ENCODE measurements around the gene DLGAP1.
A peak's percentile ranks its signal among the peaks of the same experiment; 100 is the strongest.
"Not testable (repeated sequence)": the region's sequence is repeated elsewhere in the genome, so short reads cannot be mapped to it uniquely, and the experiment has no call there.

Gene DLGAP1

GRCh38 chr18:3610813-3611212 is 844.3 kb downstream of the DLGAP1 start:
- DNase-seq, result no peak

- DNase-seq, result no peak
Measured at GRCh38 chr18:3610188-3610708, 844.9 kb downstream of the DLGAP1 start.

GRCh38 chr18:3608488-3608887 is 846.6 kb downstream of the DLGAP1 start:
- no peak for DNase-seq

- not testable (repeated sequence) for DNase-seq
Measured at GRCh38 chr18:3608099-3608453, 847.0 kb downstream of the DLGAP1 start.

GRCh38 chr18:3607309-3608098 is 847.6 kb downstream of the DLGAP1 start:
- DNase-seq, result no peak

GRCh38 chr18:3606863-3607262 is 848.2 kb downstream of the DLGAP1 start:
- DNase-seq, result not testable (repeated sequence)

GRCh38 chr18:3605954-3606443 is 849.1 kb downstream of the DLGAP1 start:
- DNase-seq, result peak; percentile 80

GRCh38 chr18:3605486-3605952 is 849.6 kb downstream of the DLGAP1 start:
- no peak for DNase-seq

- peak; percentile 93 for DNase-seq
Measured at GRCh38 chr18:3604498-3605408, 850.4 kb downstream of the DLGAP1 start.

GRCh38 chr18:3604235-3604497 is 850.9 kb downstream of the DLGAP1 start:
- no peak for DNase-seq

GRCh38 chr18:3603421-3604234 is 851.5 kb downstream of the DLGAP1 start:
- DNase-seq, result peak; percentile 77

GRCh38 chr18:3601106-3601755 is 853.9 kb downstream of the DLGAP1 start:
- not testable (repeated sequence) for DNase-seq

GRCh38 chr18:3599861-3600260 is 855.2 kb downstream of the DLGAP1 start:
- DNase-seq, result no peak

GRCh38 chr18:3599195-3599594 is 855.9 kb downstream of the DLGAP1 start:
- DNase-seq, result no peak

- DNase-seq, result no peak
Measured at GRCh38 chr18:3598581-3598980, 856.5 kb downstream of the DLGAP1 start.

- no peak for DNase-seq
Measured at GRCh38 chr18:3597409-3598357, 857.4 kb downstream of the DLGAP1 start.

GRCh38 chr18:3596637-3597384 is 858.3 kb downstream of the DLGAP1 start:
- DNase-seq, result peak; percentile 93

GRCh38 chr18:3596324-3596636 is 858.8 kb downstream of the DLGAP1 start:
- DNase-seq, result no peak

GRCh38 chr18:3595369-3596273 is 859.5 kb downstream of the DLGAP1 start:
- peak; percentile 88 for DNase-seq

Measured in GF-D8 (cell line).